Activated B cell treated with CpG ODN at 0.5 μM for 24 hours (primary cell): ENCODE results near the gene TRAPPC10. TPM values are rescaled to one million over a fixed set of nuclear protein-coding genes. Genes with fewer than 3 reads are reported as not detected.

Experiments used
- ATAC-seq: fragments of 200-7000 bp; cut with Tn5 transposase; one replicate; pipeline ENCODE4 v1.10.0; 2021; ENCODE audit warnings: low read depth, mild to moderate bottlenecking, moderate library complexity
- CTCF ChIA-PET: fragments of 350-600 bp; sonication (Branson Sonifier 250); formaldehyde crosslinking; loops from one replicate; lab custom pipeline; 2021; ENCODE audit warnings: antibody characterized with exemption; lab: Charles Lee
- POLR2A ChIA-PET: fragments of 350-600 bp; sonication (Branson Sonifier 250); formaldehyde crosslinking; loops from one replicate; lab custom pipeline; 2021; ENCODE audit warnings: antibody characterized with exemption; lab: Charles Lee
- DNase-seq: peaks from one replicate; pipeline ENCODE4 v3.0.0; 2022
- H3K27ac Mint-ChIP-seq: one replicate; pipeline ENCODE4 v1.8.0; 2020; ENCODE audit warnings: mixed read lengths
- H3K27me3 Mint-ChIP-seq: one replicate; pipeline ENCODE4 v1.8.0; 2021; ENCODE audit warnings: mixed read lengths
- H3K36me3 Mint-ChIP-seq: one replicate; pipeline ENCODE4 v1.8.0; 2021; ENCODE audit warnings: low read depth, mixed read lengths
- H3K4me1 Mint-ChIP-seq: one replicate; pipeline ENCODE4 v1.8.0; 2021; ENCODE audit warnings: mixed read lengths
- H3K4me3 Mint-ChIP-seq: one replicate; pipeline ENCODE4 v1.8.0; 2020; ENCODE audit warnings: mild to moderate bottlenecking, mixed read lengths
- H3K9me3 Mint-ChIP-seq: one replicate; pipeline ENCODE4 v1.8.0; 2020; ENCODE audit warnings: mixed read lengths
- CTCF ChIP-seq: fragments of 200-600 bp; IDR thresholded peaks from one replicate; pipeline ENCODE4 v1.8.0; 2022; ENCODE audit warnings: antibody characterized with exemption, mild to moderate bottlenecking
- intact Hi-C: fragments of 100-400 bp; cut with micrococcal nuclease; formaldehyde crosslinking; loops from one replicate; pipeline ENCODE4 v1.15.1; 2024
- total RNA-seq: library from RNA; stranded (reverse); gene quantifications from 2 replicates; pipeline ENCODE4 v1.2.3, GENCODE V29; 2022

Gene TRAPPC10
- total RNA-seq, 1 donor from 2014 or later, result 96.0 TPM

- H3K27ac Mint-ChIP-seq, result no peak overlapping the region
- H3K27me3 Mint-ChIP-seq, result no peaks in the 10 kb centered on the region
- DNase-seq (no peak), ATAC-seq (no peak)
- intact Hi-C loops, result no loop called here
- H3K9me3 Mint-ChIP-seq, result no peaks in the 10 kb centered on the region
- no peak overlapping the region for H3K4me3 Mint-ChIP-seq
- H3K4me1 Mint-ChIP-seq, result peaks cover 16% of the 10 kb centered on the region
- ChIA-PET CTCF (no interaction called here), POLR2A (interaction anchor here (1.4 kb wide), 1 partner anchor 38 kb away, joined by 6 read pairs; no protein-coding TSS in a partner anchor)
- TF ChIP-seq CTCF, result no peak
- peaks cover 74% of the 10 kb centered on the region for H3K36me3 Mint-ChIP-seq
Observed at GRCh38 chr21:44052071-44052829, 40.1 kb downstream of the TRAPPC10 start.

GRCh38 chr21:44052830-44053226 lies 40.7 kb downstream of the TRAPPC10 start:
- no peaks in the 10 kb centered on the region for H3K27me3 Mint-ChIP-seq
- H3K4me1 Mint-ChIP-seq, result peaks cover 13% of the 10 kb centered on the region

GRCh38 chr21:44053567-44053966 lies 41.5 kb downstream of the TRAPPC10 start:
- POLR2A ChIA-PET, result no interaction called here
- CTCF ChIA-PET, result no interaction called here
- intact Hi-C loops, result no loop called here

More at GRCh38 chr21:44052830-44053226, 40.7 kb downstream of the TRAPPC10 start:
- intact Hi-C loops, result no loop called here
- no peak for ATAC-seq
- Mint-ChIP-seq H3K4me3 (no peak overlapping the region), H3K36me3 (peaks cover 74% of the 10 kb centered on the region), H3K27ac (no peak overlapping the region), H3K9me3 (no peaks in the 10 kb centered on the region)
- POLR2A ChIA-PET, result no interaction called here
- CTCF ChIA-PET, result no interaction called here
- no peak for TF ChIP-seq CTCF
- no peak for DNase-seq

GRCh38 chr21:44054710-44055109 lies 42.6 kb downstream of the TRAPPC10 start:
- H3K27ac Mint-ChIP-seq, result peak overlapping the region; percentile 1

More at GRCh38 chr21:44053567-44053966, 41.5 kb downstream of the TRAPPC10 start:
- H3K9me3 Mint-ChIP-seq, result no peaks in the 10 kb centered on the region
- ATAC-seq, result no peak
- TF ChIP-seq CTCF, result no peak
- no peak for DNase-seq
- peaks cover 13% of the 10 kb centered on the region for H3K4me1 Mint-ChIP-seq
- H3K27me3 Mint-ChIP-seq, result no peaks in the 10 kb centered on the region
- H3K4me3 Mint-ChIP-seq, result no peak overlapping the region
- no peak overlapping the region for H3K27ac Mint-ChIP-seq
- peaks cover 75% of the 10 kb centered on the region for H3K36me3 Mint-ChIP-seq

More at GRCh38 chr21:44054710-44055109, 42.6 kb downstream of the TRAPPC10 start:
- no peak for DNase-seq
- no peak for ATAC-seq
- H3K4me3 Mint-ChIP-seq, result no peak overlapping the region
- H3K27me3 Mint-ChIP-seq, result no peaks in the 10 kb centered on the region
- H3K4me1 Mint-ChIP-seq, result peaks cover 8% of the 10 kb centered on the region
- intact Hi-C loops, result no loop called here
- ChIA-PET CTCF (interaction anchor here (0.5 kb wide), 1 partner anchor 747 kb away, joined by 3 read pairs; the partner anchor contains the start of gene UBE2G2), POLR2A (no interaction called here)
- TF ChIP-seq CTCF, result no peak
- H3K36me3 Mint-ChIP-seq, result peaks cover 79% of the 10 kb centered on the region
- H3K9me3 Mint-ChIP-seq, result no peaks in the 10 kb centered on the region
